Measurements from ENCODE around the gene ABCC2.
"Not testable (repeated sequence)": the region's sequence is repeated elsewhere in the genome, so short reads cannot be mapped to it uniquely, and the experiment has no call there.

The ABCC2 gene

DNA sequence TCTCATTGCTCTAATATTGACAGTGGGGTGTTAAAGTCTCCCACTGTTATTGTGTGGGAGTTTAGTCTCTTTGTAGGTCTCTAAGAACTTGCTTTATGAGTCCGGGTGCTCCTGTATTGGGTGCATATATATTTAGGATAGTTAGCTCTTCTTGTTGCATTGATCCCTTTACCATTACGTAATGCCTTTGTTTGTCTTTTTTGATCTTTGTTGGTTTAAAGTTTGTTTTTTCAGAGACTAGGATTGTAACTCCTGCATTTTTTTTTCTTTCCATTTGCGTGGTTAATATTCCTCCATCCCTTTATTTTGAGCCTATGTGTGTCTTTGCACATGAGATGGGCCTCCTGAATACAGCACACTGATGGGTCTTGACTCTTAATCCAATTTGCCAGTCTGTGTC lies 84.8 kb downstream of the ABCC2 start:
- H3K4me3 Mint-ChIP-seq, ATAC-seq, DNase-seq, H3K27ac Mint-ChIP-seq: not testable (repeated sequence)
- peaks cover 83% of the 10 kb centered on the region for H3K27me3 Mint-ChIP-seq
- H3K9me3 Mint-ChIP-seq: peaks cover 16% of the 10 kb centered on the region
- peaks cover 17% of the 10 kb centered on the region for H3K4me1 Mint-ChIP-seq
- H3K36me3 Mint-ChIP-seq (ENCODE audit: low read depth): peaks cover 12% of the 10 kb centered on the region

GRCh38 chr10:99869581-99870122 lies 87.2 kb downstream of the ABCC2 start:
- H3K27me3 Mint-ChIP-seq: peaks cover 93% of the 10 kb centered on the region

GRCh38 chr10:99870123-99870730 lies 87.8 kb downstream of the ABCC2 start:
- DNase-seq (peak; percentile 60), ATAC-seq (peak; percentile 96)
- H3K36me3 Mint-ChIP-seq (ENCODE audit: low read depth): peaks cover 12% of the 10 kb centered on the region
- H3K27me3 Mint-ChIP-seq: peaks cover 91% of the 10 kb centered on the region
- peaks cover 17% of the 10 kb centered on the region for H3K4me1 Mint-ChIP-seq
- peaks cover 16% of the 10 kb centered on the region for H3K9me3 Mint-ChIP-seq
- H3K4me3 Mint-ChIP-seq: peak overlapping the region; percentile 41
- H3K27ac Mint-ChIP-seq: peak overlapping the region; percentile 73

More at GRCh38 chr10:99869581-99870122, 87.2 kb downstream of the ABCC2 start:
- peaks cover 17% of the 10 kb centered on the region for H3K4me1 Mint-ChIP-seq
- peaks cover 12% of the 10 kb centered on the region for H3K36me3 Mint-ChIP-seq (ENCODE audit: low read depth)
- H3K4me3 Mint-ChIP-seq: no peak overlapping the region
- no peak overlapping the region for H3K27ac Mint-ChIP-seq
- ATAC-seq: peak; percentile 34
- H3K9me3 Mint-ChIP-seq: peaks cover 16% of the 10 kb centered on the region
- DNase-seq: peak; percentile 18

DNA sequence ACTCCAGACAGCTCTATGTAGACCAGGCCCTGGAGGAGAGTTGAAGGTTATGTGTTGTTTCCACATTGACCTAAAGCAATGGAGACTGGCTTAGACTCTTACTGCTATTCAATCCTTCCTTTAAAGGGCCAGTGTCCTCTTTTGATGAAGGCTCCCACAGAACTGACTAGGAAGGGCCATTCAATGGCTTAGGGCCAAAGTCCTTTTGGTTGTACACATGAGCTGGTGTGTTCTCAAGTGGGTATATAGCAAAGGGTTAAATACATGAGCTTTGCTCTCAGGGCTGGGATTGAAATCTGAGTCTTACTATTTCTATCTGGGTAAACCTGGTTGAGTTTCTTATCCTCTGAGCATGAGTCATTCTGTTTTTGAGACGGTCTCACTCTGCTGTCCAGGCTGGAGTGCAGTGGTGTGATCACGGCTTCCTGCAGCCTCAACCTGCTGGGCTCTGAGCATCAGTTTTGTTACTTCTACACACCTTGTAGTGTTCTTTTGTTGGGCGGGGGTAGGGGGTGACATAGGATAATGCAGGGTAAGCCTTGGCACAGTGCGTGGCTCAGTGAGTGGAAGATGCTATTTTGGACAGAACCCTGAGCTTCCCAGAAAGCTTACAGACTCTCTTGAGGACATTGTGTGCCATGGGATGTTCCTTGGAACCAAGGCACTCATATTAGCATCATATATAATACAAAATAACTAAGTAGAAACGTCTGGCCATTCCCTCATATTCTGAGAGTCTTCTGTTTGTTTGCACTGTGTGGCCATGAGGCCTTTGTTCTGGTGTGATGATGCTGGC lies 90.1 kb downstream of the ABCC2 start:
- no peak for DNase-seq
- H3K36me3 Mint-ChIP-seq (ENCODE audit: low read depth): peaks cover 21% of the 10 kb centered on the region

DNA sequence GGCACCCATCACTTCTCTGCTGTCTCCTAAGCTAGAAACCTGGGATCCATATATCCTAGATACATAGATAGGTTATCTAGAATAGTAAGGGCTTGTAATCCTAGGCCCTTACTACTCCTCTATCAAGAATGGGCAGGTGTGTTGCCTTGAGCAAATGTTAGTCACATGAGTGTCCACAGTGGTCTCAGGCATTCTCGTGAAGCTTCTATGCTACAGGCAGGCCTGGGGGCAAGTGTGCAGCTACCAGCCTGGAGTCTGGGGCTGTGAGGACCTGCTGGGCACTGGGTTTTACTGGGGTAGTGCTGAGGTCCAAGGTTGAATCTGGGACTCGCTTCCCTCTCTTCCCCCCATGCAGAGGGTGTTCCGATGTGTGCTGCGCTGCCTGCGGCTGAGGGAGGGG lies 91.4 kb downstream of the ABCC2 start:
- DNase-seq (no peak), ATAC-seq (no peak)
- Mint-ChIP-seq H3K36me3 (ENCODE audit: low read depth) (peaks cover 26% of the 10 kb centered on the region), H3K4me3 (no peak overlapping the region), H3K27ac (no peak overlapping the region), H3K27me3 (peaks cover 57% of the 10 kb centered on the region), H3K4me1 (peaks cover 17% of the 10 kb centered on the region), H3K9me3 (no peaks in the 10 kb centered on the region)

More for the DNA sequence above, 90.1 kb downstream of the ABCC2 start:
- Mint-ChIP-seq H3K4me3 (no peak overlapping the region), H3K27me3 (peaks cover 70% of the 10 kb centered on the region), H3K4me1 (peaks cover 17% of the 10 kb centered on the region), H3K27ac (no peak overlapping the region), H3K9me3 (peaks cover 6% of the 10 kb centered on the region)
- no peak for ATAC-seq

GRCh38 chr10:99874341-99875085 lies 92.1 kb downstream of the ABCC2 start:
- no peak overlapping the region for H3K4me3 Mint-ChIP-seq
- H3K27ac Mint-ChIP-seq: no peak overlapping the region
- H3K4me1 Mint-ChIP-seq: peaks cover 17% of the 10 kb centered on the region
- peaks cover 26% of the 10 kb centered on the region for H3K36me3 Mint-ChIP-seq (ENCODE audit: low read depth)
- no peak for DNase-seq
- no peak for ATAC-seq
- H3K9me3 Mint-ChIP-seq: no peaks in the 10 kb centered on the region
- peaks cover 50% of the 10 kb centered on the region for H3K27me3 Mint-ChIP-seq

DNA sequence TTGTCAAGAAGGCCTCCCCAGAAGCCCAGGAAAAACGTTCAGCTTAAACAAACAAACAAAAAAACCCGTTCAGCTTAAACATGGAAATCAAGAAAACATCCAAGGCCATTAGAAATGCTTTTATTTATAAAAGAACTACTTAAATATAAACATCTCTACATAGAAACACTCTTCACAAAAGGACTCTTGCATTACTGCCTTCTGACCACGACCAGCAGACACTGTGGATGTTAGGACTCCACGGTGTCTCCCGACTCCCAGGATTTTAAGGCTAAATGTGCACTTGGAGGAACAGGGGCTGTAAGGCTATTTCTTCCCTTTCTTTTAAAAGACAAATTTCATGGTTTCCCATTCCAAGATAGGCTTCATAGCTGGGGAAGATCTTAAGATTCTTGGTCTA lies 93.0 kb downstream of the ABCC2 start:
- no peak for DNase-seq
- H3K9me3 Mint-ChIP-seq: no peaks in the 10 kb centered on the region
- H3K4me3 Mint-ChIP-seq: no peak overlapping the region
- peaks cover 7% of the 10 kb centered on the region for H3K4me1 Mint-ChIP-seq
- no peak overlapping the region for H3K27ac Mint-ChIP-seq
- peaks cover 29% of the 10 kb centered on the region for H3K36me3 Mint-ChIP-seq (ENCODE audit: low read depth)
- H3K27me3 Mint-ChIP-seq: peaks cover 41% of the 10 kb centered on the region
- no peak for ATAC-seq

DNA sequence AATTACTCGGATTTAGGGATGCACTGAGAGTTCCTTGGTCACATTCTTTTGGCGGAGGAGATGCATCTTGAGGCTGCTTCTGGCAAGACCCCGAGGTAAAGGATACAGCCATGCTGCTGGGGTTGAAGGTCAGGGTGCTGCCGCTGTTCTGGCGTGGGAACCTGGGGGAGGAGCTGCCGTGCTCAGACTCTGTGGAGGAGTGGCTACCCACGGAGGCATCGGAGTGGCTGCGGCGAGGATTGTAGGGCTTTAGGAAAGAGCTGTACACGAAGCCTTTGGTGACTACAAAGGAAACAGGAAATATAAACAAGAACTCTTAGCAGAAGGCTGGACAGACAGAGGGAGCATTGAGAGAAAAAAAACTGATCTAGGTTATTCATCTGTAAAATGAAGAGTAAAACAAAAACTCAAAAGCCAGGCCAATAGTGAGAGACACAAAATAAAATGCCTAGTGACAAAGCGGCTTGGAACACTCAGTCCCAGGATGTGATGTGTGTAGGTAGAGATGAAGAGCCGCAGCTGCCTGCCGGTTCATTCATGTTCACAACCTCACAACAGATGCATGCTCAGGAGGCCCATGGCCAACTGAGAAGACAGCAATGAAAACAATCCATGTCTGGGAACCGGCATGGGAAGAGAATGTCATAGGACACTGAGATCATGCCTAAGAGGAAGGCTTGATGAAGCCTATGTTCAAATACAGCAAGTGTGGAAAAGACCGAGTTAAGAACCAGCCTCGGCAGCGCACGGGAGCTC lies 97.8 kb downstream of the ABCC2 start:
- peaks cover 1% of the 10 kb centered on the region for H3K27me3 Mint-ChIP-seq
- peaks cover 38% of the 10 kb centered on the region for H3K36me3 Mint-ChIP-seq (ENCODE audit: low read depth)
- no peak for ATAC-seq
- H3K4me3 Mint-ChIP-seq: no peak overlapping the region
- H3K4me1 Mint-ChIP-seq: no peaks in the 10 kb centered on the region
- H3K27ac Mint-ChIP-seq: no peak overlapping the region
- no peaks in the 10 kb centered on the region for H3K9me3 Mint-ChIP-seq
- no peak for DNase-seq

DNA sequence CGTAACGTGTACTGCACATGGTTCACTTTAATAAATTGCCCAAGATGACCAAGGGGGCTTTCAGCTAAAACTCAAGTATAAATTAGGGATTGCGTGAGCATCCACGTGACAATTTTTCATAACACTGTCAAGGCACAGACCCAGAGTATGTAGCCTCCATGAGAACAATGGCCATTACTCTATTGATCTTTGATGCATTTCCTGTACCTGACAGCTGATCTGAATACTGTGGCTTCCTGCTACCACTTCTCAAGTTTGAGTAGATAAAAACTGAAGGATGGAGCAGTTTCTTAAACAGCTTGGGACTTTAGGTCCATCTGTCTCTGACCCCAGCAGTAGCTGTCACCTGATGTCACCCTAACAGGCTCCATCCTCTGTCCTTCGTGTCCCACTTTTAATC lies 98.9 kb downstream of the ABCC2 start:
- H3K4me3 Mint-ChIP-seq: no peak overlapping the region
- peaks cover 30% of the 10 kb centered on the region for H3K36me3 Mint-ChIP-seq (ENCODE audit: low read depth)
- H3K27ac Mint-ChIP-seq: no peak overlapping the region
- DNase-seq (no peak), ATAC-seq (no peak)
- no peaks in the 10 kb centered on the region for H3K4me1 Mint-ChIP-seq
- no peaks in the 10 kb centered on the region for H3K27me3 Mint-ChIP-seq
- H3K9me3 Mint-ChIP-seq: no peaks in the 10 kb centered on the region

DNA sequence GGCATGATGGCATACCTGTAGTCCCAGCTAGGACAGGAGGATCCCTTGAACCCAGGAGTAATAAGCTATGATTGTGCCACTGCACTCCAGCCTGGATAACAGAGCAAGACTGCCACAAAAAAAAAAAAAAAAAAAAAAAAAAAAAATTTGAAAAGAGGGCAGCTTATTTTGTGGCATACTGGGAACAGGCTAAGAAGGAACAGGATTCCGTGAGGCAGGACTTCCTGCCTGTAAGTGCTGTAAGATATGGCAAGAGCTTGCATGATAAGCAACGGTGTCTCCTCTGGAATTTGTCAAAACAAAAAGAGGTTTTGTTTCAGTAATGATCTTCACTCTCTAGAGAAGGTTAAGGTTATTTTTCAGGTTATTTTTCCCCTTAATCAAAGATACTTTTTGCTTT lies 101.1 kb downstream of the ABCC2 start:
- DNase-seq (no peak), ATAC-seq (no peak)
- peaks cover 18% of the 10 kb centered on the region for H3K36me3 Mint-ChIP-seq (ENCODE audit: low read depth)
- no peak overlapping the region for H3K27ac Mint-ChIP-seq
- H3K27me3 Mint-ChIP-seq: no peaks in the 10 kb centered on the region
- no peak overlapping the region for H3K4me3 Mint-ChIP-seq
- no peaks in the 10 kb centered on the region for H3K9me3 Mint-ChIP-seq
- no peaks in the 10 kb centered on the region for H3K4me1 Mint-ChIP-seq

GRCh38 chr10:99888622-99889021 lies 106.2 kb downstream of the ABCC2 start:
- H3K4me1 Mint-ChIP-seq: no peaks in the 10 kb centered on the region
- DNase-seq (no peak), ATAC-seq (no peak)
- no peak overlapping the region for H3K4me3 Mint-ChIP-seq
- no peaks in the 10 kb centered on the region for H3K9me3 Mint-ChIP-seq
- peaks cover 11% of the 10 kb centered on the region for H3K36me3 Mint-ChIP-seq (ENCODE audit: low read depth)
- H3K27me3 Mint-ChIP-seq: no peaks in the 10 kb centered on the region
- H3K27ac Mint-ChIP-seq: no peak overlapping the region

GRCh38 chr10:99894613-99895012 lies 112.2 kb downstream of the ABCC2 start:
- peaks cover 10% of the 10 kb centered on the region for H3K36me3 Mint-ChIP-seq (ENCODE audit: low read depth)
- no peak overlapping the region for H3K4me3 Mint-ChIP-seq
- no peaks in the 10 kb centered on the region for H3K4me1 Mint-ChIP-seq
- no peaks in the 10 kb centered on the region for H3K27me3 Mint-ChIP-seq
- ATAC-seq: no peak
- no peak overlapping the region for H3K27ac Mint-ChIP-seq
- DNase-seq: no peak
- no peaks in the 10 kb centered on the region for H3K9me3 Mint-ChIP-seq

DNA sequence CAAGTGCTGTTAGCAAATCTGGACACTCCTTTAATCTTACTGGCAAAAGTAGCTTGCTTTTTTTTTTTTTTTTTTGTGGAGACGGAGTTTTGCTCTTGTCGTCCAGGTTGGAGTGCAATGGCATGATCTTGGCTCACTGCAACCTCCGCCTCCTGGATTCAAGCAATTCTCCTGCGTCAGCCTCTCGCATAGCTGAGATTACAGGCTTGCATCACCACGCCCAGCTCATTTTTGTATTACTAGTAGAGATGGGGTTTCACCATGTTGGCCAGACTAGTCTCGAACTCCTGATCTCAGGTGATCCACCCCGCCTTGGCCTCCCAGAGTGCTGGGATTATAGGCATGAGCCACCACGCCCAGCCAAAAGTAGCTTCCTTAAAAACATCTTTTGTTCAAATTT lies 112.6 kb downstream of the ABCC2 start:
- H3K9me3 Mint-ChIP-seq: not testable (repeated sequence)

GRCh38 chr10:99895867-99896266 lies 113.4 kb downstream of the ABCC2 start:
- Mint-ChIP-seq H3K4me3 (no peak overlapping the region), H3K36me3 (ENCODE audit: low read depth) (peaks cover 10% of the 10 kb centered on the region), H3K27ac (no peak overlapping the region), H3K4me1 (no peaks in the 10 kb centered on the region), H3K27me3 (no peaks in the 10 kb centered on the region), H3K9me3 (no peaks in the 10 kb centered on the region)
- DNase-seq (no peak), ATAC-seq (no peak)

More for the DNA sequence above, 112.6 kb downstream of the ABCC2 start:
- H3K36me3 Mint-ChIP-seq (ENCODE audit: low read depth): peaks cover 10% of the 10 kb centered on the region
- H3K27me3 Mint-ChIP-seq, H3K4me3 Mint-ChIP-seq, H3K4me1 Mint-ChIP-seq, ATAC-seq, H3K27ac Mint-ChIP-seq, DNase-seq: not testable (repeated sequence)
